Activated gamma-delta T cell treated with Interleukin-2 at 50 U/mL for 16 hours (primary cell): ENCODE measurements around the gene CASP10.

Experiments
- DNase-seq: peaks from one replicate; pipeline ENCODE4 v3.0.0-alpha.2; 2020

CASP10 gene

DNA sequence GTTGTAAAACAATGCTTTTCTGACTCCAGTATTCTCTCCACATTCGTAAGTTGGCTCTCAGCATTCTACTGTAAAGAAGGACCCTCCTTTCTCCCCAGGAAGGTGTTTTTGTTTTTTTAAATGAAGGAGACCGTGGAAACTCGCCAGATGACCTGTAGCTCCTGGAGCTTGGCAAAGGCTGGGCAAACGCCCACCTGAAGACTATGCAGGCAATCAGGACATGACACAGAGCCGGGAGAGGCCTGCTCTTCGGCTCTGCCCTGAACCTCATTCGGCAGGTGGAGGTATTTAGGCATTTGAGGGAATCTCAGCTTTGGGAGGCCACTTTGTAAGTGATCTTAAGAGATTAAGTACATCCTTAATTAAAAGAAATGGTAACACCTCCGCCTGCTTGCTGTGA lies 17.4 kb downstream of the CASP10 start:
- DNase-seq: no peak

- DNase-seq: no peak
Observed at GRCh38 chr2:201201371-201201770, 18.4 kb downstream of the CASP10 start.

DNA sequence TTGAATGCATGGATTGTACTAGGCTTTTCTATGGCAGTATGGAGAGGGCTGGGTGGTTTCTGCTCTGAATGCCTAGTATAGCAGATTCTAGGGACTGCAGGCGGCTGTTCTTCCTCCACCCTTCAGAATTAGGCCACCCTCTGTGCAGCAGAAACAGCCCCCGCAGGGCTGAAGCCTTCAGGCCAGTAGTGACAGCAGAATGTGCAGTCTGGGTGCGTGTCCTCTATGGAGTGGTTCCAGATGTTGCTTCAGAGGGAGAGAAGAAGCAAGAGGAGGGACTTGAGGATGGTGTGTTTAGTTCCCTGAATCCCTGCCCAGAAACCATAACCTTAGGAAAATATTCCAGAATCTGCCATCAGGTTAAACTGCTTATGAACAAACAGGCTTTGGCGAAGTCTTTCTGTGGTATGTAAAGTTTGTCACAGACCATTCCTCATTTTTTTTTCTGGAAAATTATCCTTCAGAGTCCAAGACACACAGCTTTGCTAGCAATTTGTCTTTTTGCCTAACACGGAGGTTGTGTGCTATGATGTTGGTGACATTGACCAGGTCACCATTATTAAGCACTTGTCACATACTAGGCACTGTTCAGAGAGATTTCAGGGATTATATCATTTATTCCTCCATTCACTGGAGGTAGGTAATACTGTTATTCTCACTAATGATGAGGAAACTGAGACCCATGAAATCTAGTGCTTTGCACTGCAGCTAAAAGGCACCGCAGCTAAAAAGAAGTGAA lies 21.1 kb downstream of the CASP10 start:
- no peak for DNase-seq

DNA sequence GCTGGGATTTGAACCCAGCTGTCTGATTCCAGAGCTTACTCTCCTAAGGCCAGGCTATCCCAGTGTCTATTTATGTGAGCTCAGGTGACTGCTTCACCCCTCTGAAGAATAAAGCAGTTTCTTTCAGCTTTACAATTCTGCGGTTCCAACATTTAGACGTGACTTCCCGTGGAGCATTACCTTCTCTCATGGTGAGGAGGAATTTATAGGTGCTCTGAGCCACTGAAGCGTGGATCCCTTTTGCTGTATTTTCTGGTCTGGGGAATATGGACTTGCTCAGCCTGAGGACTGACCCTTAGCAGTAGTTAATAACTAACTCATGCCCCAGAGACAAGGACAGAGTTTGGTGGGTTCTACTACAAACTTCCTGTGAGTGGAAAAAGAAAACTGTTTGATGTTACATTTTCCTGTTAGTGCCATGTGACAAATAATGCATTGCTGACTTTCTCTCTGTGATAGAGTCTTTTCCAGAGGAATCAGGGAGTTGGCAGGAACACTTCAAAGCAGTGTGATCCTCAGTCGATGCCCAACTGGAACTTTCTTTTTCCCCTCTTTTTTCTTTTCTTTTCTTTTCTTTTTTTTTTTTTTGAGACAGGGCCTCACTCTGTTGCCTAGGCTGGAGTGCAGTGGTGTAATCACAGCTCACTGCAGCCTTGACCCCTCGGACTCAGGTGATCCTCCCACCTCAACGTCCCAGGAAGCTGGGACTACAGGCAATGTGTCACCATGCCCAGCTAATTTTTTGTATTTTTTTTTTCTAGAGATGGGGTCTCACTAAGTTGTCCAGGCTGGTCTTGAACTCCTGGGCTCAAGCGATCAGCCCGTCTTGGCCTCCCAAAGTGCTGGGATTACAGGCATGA lies 21.9 kb downstream of the CASP10 start:
- no peak for DNase-seq

DNA sequence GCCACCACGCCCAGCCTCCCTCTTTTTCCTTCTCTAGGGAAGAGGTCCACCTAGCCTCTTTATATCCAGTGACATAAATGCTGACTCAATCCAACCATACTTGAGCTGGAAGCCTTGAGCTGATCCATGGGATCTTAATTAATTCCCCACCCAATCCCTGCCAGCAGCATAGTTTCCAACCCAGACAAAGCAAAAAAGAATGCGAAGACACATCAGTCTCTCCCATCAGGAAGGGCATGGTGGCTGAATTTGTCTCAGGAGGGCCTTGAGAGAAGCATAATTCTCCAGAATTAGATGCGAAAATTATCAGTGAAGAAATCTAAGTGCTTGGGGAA lies 22.5 kb downstream of the CASP10 start:
- no peak for DNase-seq

GRCh38 chr2:201208563-201209252 lies 25.8 kb downstream of the CASP10 start:
- DNase-seq: no peak

- DNase-seq: no peak
Observed at GRCh38 chr2:201215963-201216362, 33.0 kb downstream of the CASP10 start.

GRCh38 chr2:201216918-201217317 lies 34.0 kb downstream of the CASP10 start:
- DNase-seq: no peak

GRCh38 chr2:201218780-201219179 lies 35.8 kb downstream of the CASP10 start:
- DNase-seq: no peak

DNA sequence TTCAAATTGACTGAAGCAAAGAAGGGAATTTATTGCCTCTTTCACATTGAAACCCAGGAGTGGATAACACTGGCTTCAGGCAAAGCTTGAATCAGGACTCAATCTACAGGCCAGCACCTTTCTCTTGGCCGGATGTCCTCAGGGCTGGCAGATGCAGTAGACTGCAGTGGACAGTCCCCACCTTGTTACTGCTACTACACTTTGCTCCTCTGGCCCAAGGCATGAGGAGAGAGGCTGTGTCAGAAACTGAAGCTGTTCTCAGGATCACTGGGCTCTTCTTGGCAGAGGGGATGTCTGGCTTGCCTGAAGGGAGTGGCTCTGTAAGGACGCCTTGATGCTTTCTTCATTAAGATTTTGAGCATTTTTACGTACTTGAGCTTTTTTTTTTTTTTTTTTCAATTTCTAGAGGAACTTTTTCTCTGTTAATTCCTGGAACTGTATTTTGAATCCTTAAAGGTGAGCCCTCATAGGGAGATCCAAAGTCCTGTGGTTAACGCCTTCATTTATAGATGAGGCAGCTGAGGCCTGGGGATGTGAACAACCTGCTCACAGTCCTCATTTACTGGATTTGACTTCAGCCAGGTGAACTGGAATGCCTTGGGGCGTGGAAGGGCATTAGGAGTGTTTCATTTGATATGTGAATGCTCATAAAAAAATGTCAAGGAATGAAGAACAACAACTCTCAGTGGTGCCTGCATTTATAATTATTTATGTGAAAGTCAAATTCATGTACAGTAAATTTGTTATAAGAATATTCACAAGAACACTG lies 36.6 kb downstream of the CASP10 start:
- DNase-seq: no peak

- DNase-seq: no peak
Observed at GRCh38 chr2:201220102-201220570, 37.2 kb downstream of the CASP10 start.

DNA sequence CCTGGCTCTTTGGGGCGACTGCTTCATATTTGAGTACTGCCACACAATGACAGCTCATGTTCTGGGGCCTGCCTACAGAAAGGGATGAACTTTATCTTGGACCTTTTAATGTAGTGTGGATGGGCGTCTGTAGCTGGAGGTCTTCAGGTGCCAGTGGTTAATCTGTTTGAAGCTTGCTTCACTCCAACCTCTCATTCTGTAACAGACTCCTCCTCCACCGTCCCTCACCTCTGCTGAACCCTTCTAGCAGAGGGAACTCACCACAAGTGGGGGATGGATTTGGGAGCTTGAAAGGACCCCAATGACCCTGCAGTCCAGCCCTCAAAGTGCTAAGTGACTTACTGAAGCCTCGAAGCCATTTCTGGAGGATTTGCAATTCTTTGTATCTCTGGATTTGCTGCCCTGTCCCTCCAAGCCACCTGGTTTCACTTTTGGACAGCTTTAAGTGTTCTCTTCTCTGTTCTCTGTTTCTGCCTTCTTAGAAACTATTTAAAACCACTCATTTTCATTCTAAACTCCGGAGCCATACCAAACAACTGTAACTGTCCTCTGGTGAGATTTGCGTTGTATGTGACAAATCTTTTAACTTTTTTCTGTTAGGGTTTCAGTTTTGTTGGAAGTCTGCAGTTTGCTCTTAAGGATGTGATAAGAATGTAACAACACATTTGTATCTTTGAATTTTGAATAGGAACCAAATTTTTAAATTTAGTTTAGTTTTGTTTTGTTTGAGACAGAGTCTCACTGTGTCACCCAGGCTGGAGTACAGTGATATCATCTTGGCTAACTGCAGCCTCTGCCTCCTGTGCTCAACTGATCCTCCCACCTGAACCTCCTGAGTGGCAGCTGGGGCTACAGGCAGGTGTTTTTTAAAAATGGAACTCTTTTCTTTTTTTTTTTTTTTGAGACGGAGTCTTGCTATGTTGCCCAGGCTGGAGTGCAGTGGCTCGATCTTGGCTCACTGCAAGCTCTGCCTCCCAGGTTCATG lies 40.4 kb downstream of the CASP10 start:
- DNase-seq: no peak

GRCh38 chr2:201228271-201228911 lies 45.5 kb downstream of the CASP10 start:
- DNase-seq: no peak

- no peak for DNase-seq
Observed at GRCh38 chr2:201228912-201229290, 46.0 kb downstream of the CASP10 start.

- DNase-seq: peak; percentile 90
Observed at GRCh38 chr2:201231781-201232466, 49.0 kb downstream of the CASP10 start.

DNA sequence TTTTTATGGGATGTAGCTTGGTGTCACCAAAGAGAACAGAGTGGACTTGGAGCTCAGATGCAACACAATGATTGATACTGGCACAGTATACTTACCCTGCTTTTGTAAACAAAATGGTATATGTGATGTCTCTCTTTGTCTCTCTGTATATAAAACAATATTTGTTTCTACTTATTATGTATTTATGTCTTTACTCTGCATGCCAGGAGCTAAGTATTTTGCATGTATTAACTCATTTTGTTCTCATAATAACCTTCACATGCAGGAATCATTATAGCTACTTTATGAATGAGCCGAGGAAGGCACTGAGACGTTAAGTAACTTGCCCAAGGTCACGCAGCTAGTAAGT lies 49.5 kb downstream of the CASP10 start:
- no peak for DNase-seq

- peak; percentile 76 for DNase-seq
Observed at GRCh38 chr2:201233192-201233811, 50.4 kb downstream of the CASP10 start.

DNA sequence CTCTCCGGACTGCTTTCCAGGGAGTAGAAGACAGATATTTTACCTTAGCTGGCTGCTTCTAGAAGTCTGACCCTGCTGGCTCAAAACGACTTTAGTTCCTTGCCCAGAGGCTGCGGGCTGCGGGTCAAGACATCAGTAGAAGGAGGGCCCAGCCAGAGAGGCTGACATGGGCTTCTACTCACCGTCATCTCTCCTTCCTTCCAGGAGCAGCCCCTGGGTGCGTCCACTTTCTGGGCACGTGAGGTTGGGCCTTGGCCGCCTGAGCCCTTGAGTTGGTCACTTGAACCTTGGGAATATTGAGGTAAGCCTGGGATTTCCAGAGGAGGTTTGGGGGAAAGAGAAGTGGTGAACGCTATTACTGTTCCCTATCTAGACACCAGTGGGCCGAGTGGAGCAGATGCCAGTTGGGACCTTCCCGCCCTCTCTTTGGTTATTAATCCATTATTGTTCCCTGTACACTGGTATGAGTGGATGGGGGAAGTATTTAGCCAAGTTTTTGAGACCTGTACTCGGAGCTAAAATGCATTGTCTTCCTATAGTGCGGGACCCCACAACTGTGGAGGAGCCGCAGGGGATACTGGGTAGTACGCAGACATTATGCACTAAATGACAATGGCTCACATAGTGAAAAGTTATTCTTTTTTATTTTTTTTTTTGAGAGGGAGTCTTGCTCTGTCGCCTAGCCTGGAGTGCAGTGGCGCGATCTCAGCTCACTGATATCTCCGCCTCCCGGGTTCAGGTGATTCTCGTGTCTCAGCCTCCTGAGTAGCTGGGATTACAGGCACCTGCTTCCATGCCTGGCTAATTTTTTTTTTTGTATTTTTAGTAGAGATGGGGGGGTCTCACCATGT lies 51.1 kb downstream of the CASP10 start:
- DNase-seq: no peak

DNA sequence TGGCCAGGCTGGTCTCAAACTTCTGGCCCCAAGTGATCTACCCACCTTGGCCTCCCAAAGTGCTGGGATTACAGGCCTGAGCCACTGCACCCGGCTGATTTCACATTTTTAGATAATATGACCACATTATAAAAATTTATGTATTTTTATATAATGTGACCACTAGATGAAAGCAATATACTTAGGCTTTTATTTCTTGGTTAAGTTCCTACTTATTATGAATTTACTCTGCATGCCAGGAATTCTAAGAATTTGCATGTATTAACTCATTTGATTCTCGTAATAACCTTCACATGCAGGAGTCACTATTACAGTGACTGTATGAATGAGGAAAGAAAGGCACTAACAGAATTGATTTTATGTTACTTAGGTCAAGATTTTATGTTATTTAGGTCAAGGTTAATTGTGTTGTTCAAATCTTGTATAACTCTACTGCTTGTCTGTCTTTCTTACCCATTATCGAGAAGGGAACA lies 51.8 kb downstream of the CASP10 start:
- no peak for DNase-seq
